Activated CD8-positive, alpha-beta memory T cell treated with anti-CD3 and anti-CD28 coated beads for 48 hours (primary cell): Measurements from ENCODE around the gene PDILT.

Experiments
- DNase-seq, 3 experiments: peaks; one replicate each; pipeline ENCODE4 v3.0.0-alpha.2; 2020; ENCODE audit warnings: low read depth in 2 of 3, low spot score in 2 of 3

The PDILT gene

DNA sequence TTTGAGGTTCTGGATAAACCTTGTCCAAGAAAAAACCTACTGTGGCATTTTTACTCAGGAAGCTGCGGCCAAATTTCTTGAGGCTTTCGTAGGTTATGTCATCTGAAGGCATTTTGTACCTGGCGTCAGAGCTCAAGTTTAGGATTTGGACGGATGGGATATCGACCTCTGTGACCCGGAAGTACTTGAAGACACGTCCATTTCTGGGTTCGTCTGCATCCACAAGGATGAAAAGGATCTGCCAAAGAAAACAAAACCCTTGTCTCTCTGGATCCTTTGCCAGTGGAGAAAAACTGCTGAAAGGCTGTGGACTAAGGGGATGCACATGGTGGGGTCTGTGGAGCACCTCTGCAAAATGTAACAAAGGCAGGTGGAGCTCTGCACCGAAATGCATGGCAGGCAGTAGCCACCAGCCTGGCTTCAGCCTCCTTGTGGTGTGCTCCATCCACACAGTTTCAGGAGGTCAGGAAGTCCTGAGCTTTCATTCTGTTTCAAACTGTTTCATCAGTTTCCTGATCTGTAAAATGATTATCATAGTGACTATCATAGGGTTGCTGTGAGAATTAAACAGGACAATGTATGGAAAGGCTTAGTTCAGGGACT lies 35.0 kb downstream of the PDILT start:
- no peak for DNase-seq

DNA sequence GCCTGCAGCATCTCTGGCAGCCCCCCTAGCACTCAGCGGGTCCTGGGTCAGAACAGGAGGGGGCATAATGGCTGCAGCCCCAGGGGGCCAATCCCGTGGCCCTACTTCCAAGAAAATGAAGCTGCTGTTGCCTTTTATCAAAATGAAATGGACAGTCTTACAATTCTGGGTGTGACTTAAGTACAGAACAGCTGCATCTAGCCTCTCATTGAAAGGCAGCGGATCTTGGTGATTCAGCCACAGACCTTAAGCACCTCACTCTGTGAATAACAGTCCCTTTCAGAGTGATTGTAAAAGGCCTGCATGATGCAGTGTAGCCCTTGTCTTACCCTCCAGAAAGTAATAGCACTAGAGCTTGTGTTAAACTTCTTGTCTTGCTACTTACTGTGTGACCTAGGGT lies 40.5 kb downstream of the PDILT start:
- no peak for DNase-seq

DNA sequence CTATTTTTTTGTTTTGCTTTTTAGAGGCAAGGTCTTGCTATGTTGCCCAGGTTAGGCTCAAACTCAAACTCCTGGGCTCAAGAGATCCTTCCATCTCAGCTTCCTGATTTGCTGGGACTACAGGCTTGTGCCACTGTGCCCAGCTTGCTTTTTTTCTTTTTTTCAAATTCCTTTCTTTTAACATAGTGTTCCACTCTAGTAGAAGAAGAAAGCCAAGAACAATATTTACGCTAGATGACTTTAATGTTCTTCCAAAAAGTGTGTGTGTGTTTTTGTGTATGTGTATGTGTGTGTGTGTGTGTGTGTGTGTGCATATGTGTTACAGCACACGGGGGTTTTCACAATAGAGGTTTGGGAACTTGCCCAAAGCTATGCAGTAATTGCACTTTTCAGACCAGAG lies 41.3 kb downstream of the PDILT start:
- DNase-seq, result no peak

DNA sequence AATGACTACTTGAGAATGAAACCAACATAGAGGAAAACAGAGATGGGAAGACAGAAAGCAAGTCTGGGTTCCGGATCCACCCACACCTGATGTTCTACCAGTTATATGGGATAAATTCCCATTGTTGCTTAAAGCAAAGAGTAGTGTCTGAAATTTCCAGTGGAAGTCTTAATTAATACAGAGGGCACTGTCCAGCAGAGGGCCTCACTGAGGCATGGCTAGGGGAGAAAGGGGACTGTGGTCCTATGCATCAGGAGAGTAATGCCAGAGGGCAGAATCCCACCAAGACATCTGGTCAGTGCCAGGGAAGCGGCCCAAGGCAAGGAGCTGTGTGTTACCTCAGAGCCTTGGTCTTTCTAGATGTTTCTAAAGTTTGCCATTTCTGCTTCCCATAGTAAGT lies 44.5 kb downstream of the PDILT start:
- DNase-seq, result no peak

DNA sequence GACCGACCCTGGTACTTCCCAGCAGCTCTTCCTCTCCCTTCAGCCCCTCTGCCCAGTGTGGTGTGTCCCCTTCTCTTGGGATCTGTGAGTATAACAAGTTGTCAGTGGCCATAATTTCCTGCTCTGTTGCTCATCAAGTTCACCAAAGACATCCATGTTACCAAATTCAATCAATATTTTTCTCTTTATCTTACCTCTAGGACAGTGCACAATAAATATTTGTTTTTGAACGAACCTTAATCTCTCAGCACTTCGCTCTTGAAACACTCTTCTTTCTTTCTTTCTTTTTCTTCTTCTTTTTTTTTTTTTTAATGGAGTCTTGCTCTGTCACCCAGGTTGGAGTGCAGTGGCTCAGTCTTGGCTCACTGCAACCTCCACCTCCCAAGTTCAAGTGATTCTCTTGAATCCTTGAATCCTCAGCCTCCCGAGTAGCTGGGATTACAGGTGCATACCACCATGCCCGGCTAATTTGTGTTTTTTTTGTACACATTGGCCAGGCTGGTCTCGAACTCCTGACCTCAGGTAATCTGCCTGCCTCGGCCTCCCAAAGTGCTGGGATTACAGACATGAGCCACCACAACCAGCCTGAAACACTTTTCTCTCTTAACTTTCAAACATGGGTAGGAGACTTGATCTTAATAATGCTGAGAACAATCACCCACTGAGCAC lies 49.3 kb downstream of the PDILT start:
- DNase-seq, result no peak

DNA sequence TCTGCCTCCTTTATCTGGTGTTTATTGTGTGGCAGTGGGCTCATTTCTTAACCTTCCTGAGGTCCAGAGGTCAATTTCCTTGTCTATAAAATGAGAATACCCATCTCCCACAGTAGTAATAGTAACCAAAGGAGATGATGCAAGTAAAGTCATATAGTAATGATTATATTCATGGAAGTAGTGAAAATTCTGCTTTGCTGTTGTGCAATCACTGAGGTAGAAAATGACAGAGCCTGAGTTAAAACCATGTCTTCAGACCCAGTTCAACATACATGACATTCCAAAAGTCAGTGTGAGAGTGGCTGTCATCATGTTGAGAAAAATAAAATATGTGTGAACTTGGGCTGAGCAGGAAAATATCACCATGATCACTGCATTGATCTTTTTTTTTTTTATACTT lies 51.2 kb downstream of the PDILT start:
- DNase-seq, result no peak

DNA sequence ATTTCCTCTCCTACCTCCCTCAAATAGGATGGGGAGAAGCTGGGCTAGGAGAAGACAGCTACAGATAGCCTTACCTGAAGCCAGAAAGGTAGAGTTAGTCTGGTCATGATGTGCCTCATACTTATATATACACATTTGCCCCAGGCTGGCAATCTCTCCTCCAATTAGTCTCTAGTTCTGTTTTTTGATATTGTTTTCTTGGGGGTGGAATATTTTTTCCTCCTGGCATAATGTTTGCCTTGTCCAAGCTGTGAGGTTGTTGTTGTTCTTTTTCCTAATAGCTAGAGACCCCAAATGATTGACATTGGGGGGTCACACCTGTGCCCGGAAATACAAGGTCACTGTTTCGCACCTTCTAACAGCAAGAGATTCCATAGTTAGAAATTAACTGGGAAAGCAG lies 51.9 kb downstream of the PDILT start, which contains the start of gene UMOD:
Gene UMOD (minus strand): TSS at position 101 of the 400 bp plus-strand sequence. CDS start 1,978 bp downstream, outside the sequence.
- DNase-seq, result no peak

DNA sequence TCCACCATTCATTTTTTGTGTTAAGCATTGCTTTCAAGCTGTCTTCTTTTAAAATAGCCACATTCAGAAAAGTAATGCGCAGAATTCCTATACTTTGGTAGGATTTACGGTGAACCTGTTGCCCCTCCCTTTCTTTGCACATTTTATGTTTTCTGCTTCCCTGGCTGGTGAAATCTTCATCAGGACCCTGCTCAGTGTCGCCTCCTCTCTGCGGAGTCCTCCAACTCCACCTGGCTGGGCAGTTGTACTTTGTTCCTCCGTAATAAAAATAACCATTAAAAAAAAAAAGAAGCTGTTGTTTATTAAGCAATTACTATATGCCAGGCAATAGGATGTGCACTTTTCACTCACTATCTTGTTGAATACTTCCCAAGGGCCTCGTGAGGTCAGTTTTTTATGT lies 54.9 kb downstream of the PDILT start:
- DNase-seq, result no peak

DNA sequence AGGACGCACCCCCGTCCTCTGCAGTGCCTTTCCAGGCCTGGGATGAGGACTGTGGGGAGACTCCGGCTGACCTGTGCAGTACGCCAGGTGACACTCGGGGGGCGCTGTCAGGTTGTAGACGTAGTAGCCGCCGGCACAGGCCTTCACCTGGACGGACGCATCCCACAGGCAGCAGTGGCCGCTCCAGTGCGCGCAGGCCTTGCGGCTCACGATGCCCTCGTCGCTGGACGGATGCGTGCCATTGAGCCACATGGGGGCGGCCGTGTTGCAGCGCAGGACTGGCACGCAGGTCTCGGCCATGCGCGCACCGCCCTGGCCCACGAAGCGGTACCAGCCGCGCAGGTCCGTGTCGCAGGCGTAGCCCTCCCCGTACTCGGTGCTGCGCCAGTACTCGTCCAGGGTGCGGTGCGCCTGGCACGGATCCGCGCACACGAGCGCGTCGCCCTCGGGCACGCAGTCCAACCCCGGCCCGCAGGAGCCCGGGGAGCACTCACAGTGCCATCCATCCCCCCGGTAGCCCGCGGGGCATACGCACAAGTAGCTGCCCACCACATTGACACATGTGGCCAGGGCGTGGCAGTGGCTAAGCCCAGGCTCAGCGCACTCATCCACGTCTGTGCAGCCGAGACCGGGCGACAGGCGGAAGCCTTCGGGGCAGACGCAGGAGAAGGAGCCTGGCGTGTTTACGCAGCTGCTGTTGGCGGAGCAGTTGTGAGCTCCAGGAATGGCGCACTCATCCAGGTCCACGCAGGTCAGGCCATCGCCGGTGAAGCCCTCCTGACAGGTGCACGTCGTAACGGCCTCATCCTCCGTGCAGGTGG lies 56.0 kb downstream of the PDILT start:
- DNase-seq, result no peak

DNA sequence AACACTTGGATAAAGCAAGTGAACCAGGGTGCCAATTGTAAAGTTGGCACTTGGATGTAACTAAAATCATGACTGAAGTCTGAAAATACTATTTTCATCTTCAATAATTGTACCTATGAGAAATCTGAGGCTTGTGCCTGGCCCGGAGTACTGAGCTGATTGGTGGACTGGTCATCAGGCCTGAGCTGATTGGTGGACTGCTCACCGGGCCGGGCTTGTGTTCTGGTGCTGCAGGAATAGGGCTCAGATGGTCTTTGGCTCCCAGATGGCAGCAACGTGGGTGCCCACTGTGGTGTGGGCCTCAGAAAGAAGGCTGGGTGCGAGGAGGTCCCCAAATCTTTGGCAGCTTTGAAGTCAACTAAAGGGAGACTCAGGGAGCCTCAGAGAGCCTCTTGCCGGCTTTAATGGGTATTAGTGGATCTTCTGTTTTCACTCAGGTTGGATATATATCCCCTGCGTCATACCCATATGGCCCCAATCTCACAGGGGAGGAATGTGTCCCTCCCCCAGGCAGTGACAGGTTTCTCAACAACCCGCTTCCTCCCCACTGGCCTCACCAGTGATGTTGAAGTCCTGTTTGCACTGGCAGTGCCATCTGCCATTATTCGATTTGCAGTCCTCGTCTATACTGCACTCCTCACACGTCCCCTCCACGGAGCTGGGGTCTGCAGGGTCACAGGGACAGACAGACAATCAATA lies 56.7 kb downstream of the PDILT start:
- DNase-seq, result no peak

DNA sequence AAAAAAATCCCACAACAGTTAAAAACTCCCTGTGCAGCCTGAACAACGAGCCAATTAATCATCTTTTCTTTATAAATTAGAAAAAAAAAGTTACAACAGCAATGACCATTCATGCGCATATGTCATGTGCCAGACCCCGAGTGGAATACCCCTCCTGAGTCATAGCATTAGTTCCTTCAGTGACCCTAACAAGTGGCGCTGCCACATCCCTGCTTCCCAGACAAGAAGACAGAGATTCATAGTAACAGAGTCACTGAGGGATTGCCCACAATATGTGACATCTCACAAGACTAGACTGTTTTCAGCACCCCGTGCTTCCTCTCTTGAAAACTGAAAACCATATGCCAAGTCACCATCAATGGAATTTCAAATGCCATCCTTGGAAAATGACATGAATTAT lies 59.9 kb downstream of the PDILT start:
- no peak for DNase-seq

DNA sequence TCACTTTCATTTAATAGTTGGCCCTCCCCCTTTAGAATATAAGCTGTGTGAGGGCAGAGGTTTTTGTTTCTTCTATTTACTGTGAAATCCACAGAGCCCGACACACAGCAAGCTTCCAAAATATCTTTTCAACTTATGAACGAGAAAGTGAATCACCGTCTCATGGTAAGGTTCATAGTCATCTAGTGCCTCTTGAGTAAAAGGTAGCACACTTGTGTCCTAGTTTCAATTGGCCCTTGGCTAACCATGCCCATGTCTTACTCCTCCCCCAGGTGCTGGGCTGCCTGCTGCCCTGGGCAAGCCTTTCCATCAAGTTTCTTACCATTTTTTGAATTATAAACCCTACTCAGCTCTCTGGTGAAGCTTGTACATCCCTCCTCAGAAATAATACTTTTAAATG lies 64.8 kb downstream of the PDILT start:
- DNase-seq, result no peak

DNA sequence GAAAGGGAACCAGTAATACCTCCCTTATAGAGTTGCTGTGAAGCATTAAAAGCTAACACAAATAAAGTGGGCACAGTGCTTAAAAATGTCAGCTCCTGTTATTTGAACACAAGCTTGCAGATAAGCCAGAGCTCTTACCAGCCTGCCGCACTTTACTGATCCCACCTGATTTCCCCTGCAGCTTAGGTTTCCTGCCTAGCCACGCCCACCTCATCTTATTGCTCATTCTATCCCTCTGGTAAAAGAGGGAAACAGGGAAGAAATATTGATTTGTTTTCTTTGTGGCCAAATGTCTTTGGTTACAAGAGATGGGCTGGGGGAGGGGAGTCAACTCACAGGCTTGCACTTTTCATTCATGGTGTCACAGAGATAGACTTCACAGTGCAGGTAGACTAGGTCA lies 67.6 kb downstream of the PDILT start:
- DNase-seq, result no peak

DNA sequence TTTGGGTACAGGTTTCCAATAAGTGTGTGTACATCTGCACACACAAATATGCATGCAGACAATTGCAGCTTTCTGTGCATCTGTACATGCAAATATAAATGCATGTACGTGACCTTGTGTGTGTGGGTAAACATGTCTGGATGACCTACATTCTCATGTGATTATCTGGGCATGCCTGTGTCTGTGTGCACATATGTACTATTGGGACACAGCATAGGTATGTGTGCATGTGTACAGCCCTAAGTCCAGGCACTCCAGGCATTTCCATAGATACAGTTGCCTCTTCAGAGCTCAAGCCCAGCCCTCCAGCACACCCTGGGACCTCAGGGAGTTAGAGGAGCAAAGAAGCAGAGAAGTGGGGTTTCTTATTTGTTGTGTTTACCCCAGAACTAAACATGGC lies 70.1 kb downstream of the PDILT start:
- no peak for DNase-seq

DNA sequence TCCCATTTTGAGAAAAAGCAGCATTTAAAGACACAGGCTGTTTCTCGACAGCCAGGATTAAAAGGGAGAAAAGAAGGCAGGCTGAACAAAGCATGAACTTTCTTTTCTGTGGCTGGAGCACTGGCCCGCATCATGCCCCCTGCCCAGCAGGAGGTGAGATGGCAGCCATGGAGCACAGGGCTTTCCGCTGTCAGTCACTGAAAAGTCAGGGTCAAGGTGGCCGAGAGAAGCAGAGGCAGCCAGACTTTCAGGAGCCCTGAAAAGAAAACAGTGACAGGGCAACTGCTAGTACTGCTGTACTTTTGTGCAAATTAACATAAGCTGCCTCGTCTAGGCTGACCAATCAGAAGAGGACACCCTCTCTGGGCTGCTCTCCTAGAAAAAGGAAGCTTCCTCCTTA lies 71.4 kb downstream of the PDILT start:
- no peak for DNase-seq

DNA sequence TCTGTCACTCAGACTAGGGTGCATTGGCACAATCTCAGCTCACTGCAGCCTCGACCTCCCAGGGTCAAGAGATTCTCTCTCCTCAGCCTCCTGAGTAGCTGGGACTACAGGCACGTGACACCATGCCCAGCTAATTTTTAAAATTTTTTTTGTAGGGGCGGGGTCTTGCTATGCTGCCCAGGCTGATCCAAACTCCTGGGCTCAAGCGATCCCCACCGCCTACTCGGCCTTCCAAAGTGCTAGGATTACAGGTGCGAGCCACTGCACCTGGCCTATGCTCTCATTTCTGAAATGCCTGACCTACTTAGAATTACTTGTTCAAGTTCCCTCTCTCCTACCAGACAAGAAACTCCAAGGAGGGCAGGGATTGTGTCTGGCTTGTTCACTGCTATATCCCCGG lies 72.1 kb downstream of the PDILT start:
- no peak for DNase-seq

DNA sequence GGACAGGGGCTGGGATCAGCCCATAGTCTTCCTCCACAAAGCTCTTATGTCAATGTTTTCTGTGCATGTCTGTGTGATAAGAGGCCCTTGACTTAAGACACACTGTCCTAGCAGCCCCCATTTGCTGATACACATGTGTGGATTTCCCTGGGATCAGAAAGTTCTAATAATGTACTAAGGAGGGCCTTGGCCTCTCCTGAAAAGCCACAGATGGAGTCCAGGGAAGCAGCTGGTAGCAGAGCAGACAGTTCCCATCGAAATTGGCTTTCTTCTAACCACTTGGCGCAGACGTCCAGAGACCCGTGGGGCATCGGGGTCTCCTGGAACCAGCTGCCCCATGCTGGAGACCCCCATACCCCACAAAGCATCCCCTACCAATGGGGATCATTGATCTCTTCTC lies 72.9 kb downstream of the PDILT start:
- DNase-seq, result no peak

DNA sequence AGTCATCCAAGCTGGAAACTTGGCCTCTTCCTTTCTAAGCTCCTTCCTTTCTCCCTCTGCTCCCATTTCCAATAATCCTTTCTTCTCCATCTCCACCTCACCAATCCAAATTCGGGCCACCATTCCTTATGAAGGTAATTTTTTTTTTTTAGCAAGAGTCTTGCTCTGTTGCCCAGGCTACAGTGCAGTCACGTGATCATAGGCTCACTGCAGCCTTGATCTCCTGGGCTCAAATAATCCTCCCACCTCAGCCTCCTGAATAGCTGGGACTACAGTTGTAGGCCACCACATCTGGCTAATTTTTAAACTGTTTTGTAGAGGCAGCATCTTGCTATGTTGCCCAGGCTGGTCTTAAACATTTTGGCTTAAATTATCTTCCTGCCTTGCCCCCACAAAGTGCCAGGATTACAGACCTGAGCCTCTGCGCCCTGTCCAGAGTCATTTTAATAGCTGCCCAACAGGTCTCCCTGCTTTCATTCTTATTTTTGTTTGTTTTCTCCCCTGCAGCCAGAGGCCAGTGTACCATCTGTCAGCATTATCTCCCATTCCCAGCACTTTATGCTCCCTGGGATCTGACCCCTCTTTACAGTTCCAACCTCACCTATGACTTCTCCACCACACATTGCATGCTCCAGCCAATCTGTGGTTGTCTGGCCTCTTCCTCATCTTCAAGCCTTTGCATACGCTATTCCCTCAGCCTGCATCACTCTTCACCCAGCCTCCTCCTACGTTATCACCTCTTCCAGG lies 75.0 kb downstream of the PDILT start:
- no peak for DNase-seq

DNA sequence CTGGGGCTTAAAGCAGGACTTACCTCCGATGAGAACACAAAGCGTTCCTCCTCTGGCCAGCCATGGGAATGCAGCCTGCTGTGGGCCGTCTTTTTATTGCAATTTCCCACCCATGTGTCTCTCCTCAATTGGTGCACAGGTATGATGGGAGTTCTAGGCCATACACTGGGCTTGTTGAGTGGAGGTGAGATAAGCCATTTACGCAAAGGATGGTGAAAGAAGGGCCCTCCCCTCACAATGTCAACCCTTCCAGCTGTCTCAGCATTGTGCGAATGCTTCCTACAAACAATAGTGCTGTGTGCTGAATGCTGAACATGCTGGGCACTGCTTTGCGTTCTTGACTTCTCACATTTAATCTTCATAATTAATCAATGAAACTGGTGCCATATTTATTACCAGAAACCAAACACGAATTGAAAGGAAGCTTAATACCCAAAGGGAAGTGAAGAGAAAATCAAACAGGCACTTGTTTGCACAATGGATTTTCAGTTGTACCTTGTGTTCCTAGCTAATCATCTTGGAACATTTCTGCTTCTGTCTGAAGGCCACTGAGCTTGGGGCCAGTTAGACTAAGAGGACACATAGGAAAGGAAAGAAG lies 77.0 kb downstream of the PDILT start, which contains the start of gene GP2:
Gene GP2 (minus strand): TSS at position 70 of the 598 bp plus-strand sequence. CDS start 1,082 bp downstream, outside the sequence.
- no peak for DNase-seq

DNA sequence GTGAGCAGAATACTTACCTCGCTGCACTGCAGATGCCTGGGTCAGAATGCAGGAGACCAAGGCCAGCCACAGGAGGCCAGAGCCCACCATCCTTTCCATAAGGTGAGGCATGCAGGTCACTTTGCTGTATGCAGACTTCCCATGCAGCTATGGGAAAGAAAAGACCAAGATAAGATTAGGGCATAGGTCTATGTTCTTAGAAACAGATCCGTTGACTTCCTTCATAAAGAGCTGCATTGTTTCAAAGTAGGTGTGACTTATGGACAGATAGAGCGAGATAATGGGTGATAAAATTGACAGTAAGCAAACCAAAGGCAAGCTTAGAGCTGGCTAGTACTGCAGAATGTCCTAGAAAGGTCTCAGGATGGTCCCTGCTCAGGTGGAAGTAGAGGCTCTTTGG lies 78.2 kb downstream of the PDILT start:
- no peak for DNase-seq
